Esophagus (tissue), 2 donors: ENCODE measurements around the gene KRT27. TPM values are rescaled to one million over a fixed set of nuclear protein-coding genes. Genes with fewer than 3 reads are reported as not detected.

Experiments
- H3K27ac ChIP-seq, 2 donors: one replicate each; pipeline ENCODE4 v1.5.1; 2013; ENCODE audit warnings: low read depth in 2 of 2, mild to moderate bottlenecking in 2 of 2, inconsistent platforms in 1 of 2, low read length in 1 of 2, moderate library complexity in 1 of 2
- H3K27me3 ChIP-seq, 2 donors: one replicate each; pipeline ENCODE4 v1.6.1; 2013; ENCODE audit warnings: low read length in 2 of 2, control low read depth in 1 of 2, mild to moderate bottlenecking in 1 of 2; ENCODE audit not compliant: insufficient read depth in 2 of 2, control insufficient read depth in 1 of 2
- H3K36me3 ChIP-seq, 2 donors: one replicate each; pipeline ENCODE4 v1.6.1; 2013; ENCODE audit warnings: low read length in 1 of 2; ENCODE audit not compliant: control insufficient read depth in 2 of 2, insufficient read depth in 2 of 2
- H3K4me1 ChIP-seq, 2 donors: one replicate each; pipeline ENCODE4 v1.6.1; 2013; ENCODE audit warnings: low read length in 1 of 2; ENCODE audit not compliant: control insufficient read depth in 2 of 2, insufficient read depth in 2 of 2
- H3K4me3 ChIP-seq, 2 donors: one replicate each; pipeline ENCODE4 v1.5.1; 2013; ENCODE audit warnings: low read length in 2 of 2, mild to moderate bottlenecking in 2 of 2, low read depth in 1 of 2, moderate library complexity in 1 of 2
- H3K9me3 ChIP-seq, 2 donors: one replicate each; pipeline ENCODE4 v1.6.1; 2013; ENCODE audit warnings: mild to moderate bottlenecking in 2 of 2, low read depth in 1 of 2, low read length in 1 of 2, moderate library complexity in 1 of 2; ENCODE audit not compliant: control insufficient read depth in 2 of 2, insufficient read depth in 1 of 2
- WGBS, 2 donors: extraction: QIAGEN DNeasy Blood & Tissue Kit; methylation state at CpG; one replicate each; pipeline ENCODE4 v1.1.7; 2013; 5-methylcytosine and 5-hydroxymethylcytosine counted together
- polyA plus RNA-seq, 2 donors: library from polyadenylated mRNA; stranded (reverse); fragments of 200-250 nt; gene quantifications; one replicate each; pipeline ENCODE4 v1.2.3, GENCODE V29; 2013
- donor health status: healthy with polysubstance abuse.
- donor health status: Bipolar disorder and iron deficiency.

KRT27 gene
- polyA plus RNA-seq, 2 donors: 0.05 TPM; not detected in 1

DNA sequence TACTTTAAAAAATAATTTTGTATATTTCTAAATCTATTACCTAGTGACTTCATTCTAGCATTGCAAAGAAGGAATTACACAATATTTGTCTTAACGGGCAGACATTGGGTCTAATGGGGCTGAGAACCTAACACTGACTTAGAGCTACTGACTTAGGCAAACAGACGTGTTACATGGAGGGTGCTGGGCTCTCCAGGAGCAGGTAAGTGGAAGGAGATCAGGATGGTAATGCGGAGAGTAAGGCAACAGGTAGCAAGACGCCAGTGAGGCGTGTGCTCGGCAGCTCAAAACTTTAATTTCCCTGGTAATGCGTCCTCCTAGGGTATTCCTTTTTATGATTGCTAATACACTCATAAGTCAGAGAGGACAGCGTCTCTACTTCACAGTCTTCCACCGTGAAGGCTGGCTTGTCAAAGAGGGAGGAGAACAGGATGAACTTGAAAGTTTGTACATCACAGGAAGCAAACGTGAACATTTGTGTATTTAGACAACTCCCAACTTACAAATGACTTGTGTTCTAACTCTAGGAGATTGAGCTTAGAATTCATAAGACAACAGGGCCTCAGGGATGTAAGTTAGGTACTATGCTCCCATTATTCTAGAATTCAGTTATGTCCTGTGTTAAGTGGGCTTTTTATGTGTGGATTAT lies 12.8 kb upstream of the KRT27 start:
- peaks cover 0 to 4% of the 10 kb centered on the region in 2 donors for H3K4me1 ChIP-seq
- H3K36me3 ChIP-seq: no peaks in the 10 kb centered on the region
- WGBS, 2 donors: 66 to 79% methylated on average over 10 of the region's 10 CpGs
- H3K27ac ChIP-seq: no peak overlapping the region
- H3K27me3 ChIP-seq: no peaks in the 10 kb centered on the region
- H3K4me3 ChIP-seq: no peak overlapping the region
- H3K9me3 ChIP-seq: no peaks in the 10 kb centered on the region

DNA sequence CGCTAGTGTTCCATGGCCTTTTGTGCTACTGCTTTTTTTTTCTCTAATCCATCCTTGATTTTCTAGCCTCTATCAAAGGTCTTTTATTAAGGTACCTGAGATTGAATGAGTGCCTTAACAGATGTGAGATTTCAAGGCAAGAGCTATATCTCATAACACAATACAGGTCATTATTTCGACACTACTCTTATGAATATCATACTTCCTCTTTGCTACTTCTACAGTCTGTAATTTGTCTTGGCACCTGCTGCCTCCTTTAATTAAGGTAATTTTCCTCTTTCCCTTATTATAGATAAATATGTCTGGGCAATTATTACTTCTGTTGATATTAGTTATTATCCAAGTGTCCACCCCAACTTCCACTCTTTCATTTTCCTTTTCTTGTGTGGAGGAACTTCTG lies 12.1 kb upstream of the KRT27 start:
- WGBS, 2 donors: 82 to 87% methylated on average over 2 of the region's 2 CpGs
- H3K4me1 ChIP-seq: peaks cover 0 to 4% of the 10 kb centered on the region in 2 donors
- H3K36me3 ChIP-seq: no peaks in the 10 kb centered on the region
- H3K9me3 ChIP-seq: no peaks in the 10 kb centered on the region
- H3K27ac ChIP-seq: no peak overlapping the region
- no peak overlapping the region for H3K4me3 ChIP-seq
- H3K27me3 ChIP-seq: no peaks in the 10 kb centered on the region

DNA sequence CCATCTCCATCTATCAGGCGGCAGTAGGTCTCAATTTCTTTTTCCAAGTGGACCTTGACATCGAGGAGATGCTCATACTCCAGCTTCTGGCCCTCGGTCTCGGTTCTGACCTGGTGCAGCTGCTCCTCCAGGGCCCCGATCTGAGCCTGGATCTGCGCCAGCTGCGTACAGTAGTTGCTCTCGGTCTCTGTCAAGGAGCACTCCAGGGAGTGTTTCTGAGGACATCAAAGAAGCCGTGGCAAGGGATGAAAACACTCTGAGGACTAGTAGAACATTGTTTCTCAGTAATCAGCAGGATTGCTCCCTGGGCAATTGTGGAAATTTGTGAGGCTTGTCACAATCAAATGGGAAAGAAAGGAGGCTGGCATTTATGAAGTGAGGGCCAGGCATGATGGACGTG lies 11.5 kb upstream of the KRT27 start:
- 68 to 72% methylated on average over 10 of the region's 10 CpGs for WGBS, 2 donors
- H3K36me3 ChIP-seq: no peaks in the 10 kb centered on the region
- no peak overlapping the region for H3K4me3 ChIP-seq
- no peaks in the 10 kb centered on the region for H3K9me3 ChIP-seq
- no peaks in the 10 kb centered on the region for H3K27me3 ChIP-seq
- no peak overlapping the region for H3K27ac ChIP-seq
- H3K4me1 ChIP-seq: peaks cover 0 to 4% of the 10 kb centered on the region in 2 donors

DNA sequence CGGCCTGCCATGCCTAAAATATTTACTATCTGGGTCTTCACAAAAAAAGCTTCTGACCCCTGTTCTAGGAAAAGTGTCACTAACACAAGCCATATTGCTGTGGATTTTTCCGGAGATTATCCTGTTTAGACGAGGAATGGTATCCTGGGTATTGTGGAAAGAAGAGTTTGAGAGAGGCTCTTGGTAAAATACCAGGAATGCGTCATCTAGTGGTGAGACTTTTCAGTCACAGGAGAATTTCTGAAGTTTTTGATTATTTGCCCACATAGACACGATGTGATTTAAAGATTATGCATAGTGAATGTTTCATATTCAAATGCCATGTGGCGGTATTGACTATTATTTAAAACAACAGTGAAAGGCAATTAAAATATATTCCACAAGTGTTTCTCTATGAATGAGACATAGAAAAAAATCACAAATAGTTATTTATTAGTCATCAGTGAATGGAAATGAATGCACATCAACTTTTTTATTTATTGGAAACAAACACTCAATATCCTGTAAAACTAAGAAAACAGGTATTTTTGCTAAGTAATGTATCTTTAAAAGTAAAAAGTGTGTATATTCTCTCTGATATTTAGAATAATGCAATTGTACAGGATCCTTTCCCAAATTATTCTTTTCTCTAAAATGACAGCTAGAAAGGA lies 9.6 kb upstream of the KRT27 start:
- Histone ChIP-seq H3K4me3 (no peak overlapping the region), H3K27ac (no peak overlapping the region), H3K4me1 (peaks cover 0 to 4% of the 10 kb centered on the region in 2 donors), H3K27me3 (no peaks in the 10 kb centered on the region), H3K9me3 (no peaks in the 10 kb centered on the region), H3K36me3 (no peaks in the 10 kb centered on the region)
- 27 to 28% methylated on average over 6 of the region's 6 CpGs for WGBS, 2 donors

DNA sequence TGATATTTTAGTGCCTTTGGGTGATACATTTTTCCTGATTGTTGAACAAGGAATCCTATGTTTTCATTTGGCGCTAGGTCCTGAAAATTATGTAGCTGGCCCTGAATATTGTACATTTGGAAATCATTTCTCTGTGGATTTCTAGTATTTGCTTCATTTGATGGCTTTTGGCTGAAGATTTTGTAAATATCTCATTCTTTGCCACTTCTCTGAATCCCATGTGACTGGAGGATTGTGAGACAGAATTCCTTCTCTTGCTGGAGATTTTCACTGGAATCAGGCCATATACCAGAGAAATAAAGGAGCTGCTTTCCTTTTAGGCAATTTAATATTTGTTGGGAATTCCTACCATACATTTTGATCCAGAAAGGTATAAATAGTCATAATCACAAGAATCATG lies 8.8 kb upstream of the KRT27 start:
- H3K4me1 ChIP-seq: peaks cover 0 to 2% of the 10 kb centered on the region in 2 donors
- no peaks in the 10 kb centered on the region for H3K27me3 ChIP-seq
- H3K36me3 ChIP-seq: no peaks in the 10 kb centered on the region
- no peaks in the 10 kb centered on the region for H3K9me3 ChIP-seq
- 82 to 84% methylated on average over 1 of the region's 1 CpG for WGBS, 2 donors
- H3K27ac ChIP-seq: no peak overlapping the region
- H3K4me3 ChIP-seq: no peak overlapping the region

DNA sequence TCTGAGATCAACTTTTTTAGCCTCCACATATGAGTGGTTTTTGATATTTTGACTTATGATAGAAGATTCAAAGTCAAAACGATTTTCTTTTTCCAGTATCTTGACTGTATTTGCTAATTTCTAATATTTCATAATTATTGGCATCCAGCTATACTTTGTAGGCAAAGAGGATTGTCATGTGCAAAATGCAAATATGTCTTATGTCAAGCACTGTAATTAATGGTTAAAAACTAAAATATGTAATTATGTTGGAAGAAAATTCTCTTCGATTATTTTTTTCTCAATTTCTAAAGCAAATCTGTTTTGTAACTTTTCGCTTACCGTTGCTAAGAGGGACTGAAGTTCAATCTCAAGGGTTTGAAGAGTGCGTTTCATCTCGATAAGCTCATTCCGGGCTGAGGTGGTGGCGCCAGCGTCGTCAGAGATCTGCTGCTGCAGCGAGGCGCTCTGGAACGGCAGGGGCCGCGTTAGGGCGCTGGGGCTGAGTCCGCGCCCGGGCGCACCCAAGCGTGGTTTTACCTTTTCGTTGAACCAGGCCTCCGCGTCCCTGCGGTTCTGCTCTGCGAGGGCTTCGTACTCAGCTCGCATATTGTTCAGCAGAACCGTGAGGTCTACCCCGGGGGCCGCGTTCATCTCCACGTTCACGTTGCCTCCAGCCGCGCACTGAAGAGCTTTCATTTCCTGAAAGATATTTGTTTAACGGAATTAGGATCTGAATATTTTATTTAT lies 3.0 kb downstream of the KRT27 start:
- Histone ChIP-seq H3K27ac (no peak overlapping the region), H3K36me3 (no peaks in the 10 kb centered on the region), H3K9me3 (no peaks in the 10 kb centered on the region), H3K4me3 (peak overlapping the region; percentile 1 to 18), H3K4me1 (no peaks in the 10 kb centered on the region), H3K27me3 (no peaks in the 10 kb centered on the region)
- 22 to 31% methylated on average over 37 of the region's 37 CpGs for WGBS, 2 donors

DNA sequence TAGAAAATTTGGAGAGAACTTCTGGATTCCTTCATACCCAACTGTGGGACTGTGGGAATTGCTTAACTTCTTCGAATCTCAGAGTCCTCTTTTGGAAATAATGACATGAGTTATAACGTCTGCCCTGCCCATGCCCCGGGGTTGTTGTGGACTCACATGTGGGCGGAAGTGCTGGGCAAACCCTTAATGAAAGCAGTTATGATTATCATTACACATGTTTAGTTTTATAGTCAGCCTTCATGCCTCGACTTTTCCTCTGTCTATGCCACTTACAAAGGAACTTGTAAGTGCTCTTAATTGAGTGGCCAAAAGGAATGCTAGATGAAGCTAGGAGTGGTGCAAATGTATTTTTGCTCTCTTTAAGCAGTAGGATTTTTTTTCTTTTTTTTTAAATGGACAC lies 3.9 kb downstream of the KRT27 start:
- Histone ChIP-seq H3K4me3 (no peak overlapping the region), H3K36me3 (no peaks in the 10 kb centered on the region), H3K4me1 (no peaks in the 10 kb centered on the region), H3K9me3 (no peaks in the 10 kb centered on the region), H3K27ac (no peak overlapping the region), H3K27me3 (no peaks in the 10 kb centered on the region)
- WGBS, 2 donors: 38 to 53% methylated on average over 5 of the region's 5 CpGs

DNA sequence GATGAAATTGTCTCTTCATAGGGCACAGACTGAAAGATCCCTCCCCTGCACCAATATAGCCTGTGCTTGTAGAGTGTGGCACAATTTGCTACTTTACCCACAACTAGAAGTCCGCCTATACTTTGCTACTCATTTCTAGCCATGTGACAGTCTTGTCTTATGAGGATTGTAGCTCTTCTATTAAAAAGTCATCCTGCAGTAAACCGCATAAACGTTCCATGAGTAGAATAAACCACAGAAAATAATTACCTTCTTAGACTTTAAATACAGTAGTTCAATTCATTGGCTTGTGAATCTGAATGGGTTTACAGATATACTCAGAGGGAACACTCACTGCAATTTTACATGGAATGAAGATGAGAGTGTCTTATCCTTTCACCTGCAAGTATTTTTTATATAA lies 4.4 kb downstream of the KRT27 start:
- Histone ChIP-seq H3K27ac (no peak overlapping the region), H3K27me3 (no peaks in the 10 kb centered on the region), H3K36me3 (no peaks in the 10 kb centered on the region), H3K4me3 (no peak overlapping the region), H3K9me3 (no peaks in the 10 kb centered on the region), H3K4me1 (no peaks in the 10 kb centered on the region)
- 84 to 86% methylated on average over 3 of the region's 3 CpGs for WGBS, 2 donors

DNA sequence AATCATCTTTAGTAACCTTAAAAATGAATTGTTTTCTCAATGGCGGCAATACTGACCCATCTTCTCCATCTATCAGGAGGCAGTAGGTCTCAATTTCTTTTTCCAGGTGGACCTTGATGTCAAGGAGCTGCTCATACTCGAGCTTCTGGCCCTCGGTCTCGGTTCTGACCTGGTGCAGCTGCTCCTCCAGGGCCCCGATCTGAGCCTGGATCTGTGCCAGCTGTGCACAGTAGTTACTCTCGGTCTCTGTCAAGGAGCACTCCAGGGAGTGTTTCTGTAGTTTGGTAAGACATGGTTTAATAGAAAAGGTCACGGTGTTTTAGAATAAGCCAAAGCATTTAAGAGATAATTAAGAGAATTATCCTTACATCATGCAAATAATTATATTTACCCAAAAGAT lies 4.9 kb downstream of the KRT27 start:
- WGBS, 2 donors: 74% methylated on average over 7 of the region's 7 CpGs
- H3K27me3 ChIP-seq: no peaks in the 10 kb centered on the region

More for the DNA sequence above, 4.9 kb downstream of the KRT27 start:
- Histone ChIP-seq H3K27ac (no peak overlapping the region), H3K4me3 (no peak overlapping the region), H3K4me1 (no peaks in the 10 kb centered on the region), H3K36me3 (no peaks in the 10 kb centered on the region), H3K9me3 (no peaks in the 10 kb centered on the region)
